Neuron (in vitro differentiated cells): ENCODE measurements around the gene LRRTM2.

ENCODE experiments used
- H2AFZ ChIP-seq: one replicate; pipeline ENCODE4 v1.6.1; 2013; ENCODE audit warnings: low read depth, mild to moderate bottlenecking, inconsistent platforms, low read length, moderate library complexity
- H3K27me3 ChIP-seq: one replicate; pipeline ENCODE4 v1.6.1; 2013; ENCODE audit warnings: low read length; ENCODE audit not compliant: insufficient read depth
- H3K36me3 ChIP-seq: one replicate; pipeline ENCODE4 v1.6.1; 2013; ENCODE audit warnings: low read length; ENCODE audit not compliant: insufficient read depth
- H3K4me1 ChIP-seq: one replicate; pipeline ENCODE4 v1.6.1; 2013; ENCODE audit warnings: low read length; ENCODE audit not compliant: insufficient read depth
- H3K4me3 ChIP-seq: 2 replicates; pipeline ENCODE4 v1.5.1; 2013; ENCODE audit warnings: mild to moderate bottlenecking, low read length, moderate library complexity
- H3K9me3 ChIP-seq: one replicate; pipeline ENCODE4 v1.6.1; 2013; ENCODE audit warnings: low read length

LRRTM2 gene

DNA sequence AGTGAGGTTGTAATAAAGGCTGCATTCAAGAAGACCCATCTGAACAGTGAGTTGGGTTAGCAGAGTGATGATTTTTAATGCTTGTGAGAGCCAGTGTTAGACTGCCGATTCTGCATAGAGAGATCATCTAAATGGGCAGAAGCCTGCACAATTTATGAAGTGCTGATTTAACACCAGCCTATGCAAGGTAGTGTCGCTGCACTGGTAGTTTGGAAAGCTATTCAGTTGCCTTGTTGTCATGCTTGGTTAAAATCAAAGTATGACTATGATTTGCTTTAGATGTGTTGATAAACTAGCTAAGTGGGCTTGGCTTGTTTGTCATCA, 379 bp upstream of the LRRTM2 start:
- H3K4me3 ChIP-seq: peak overlapping the region; percentile 62
- peaks cover 54% of the 10 kb centered on the region for H3K4me1 ChIP-seq

DNA sequence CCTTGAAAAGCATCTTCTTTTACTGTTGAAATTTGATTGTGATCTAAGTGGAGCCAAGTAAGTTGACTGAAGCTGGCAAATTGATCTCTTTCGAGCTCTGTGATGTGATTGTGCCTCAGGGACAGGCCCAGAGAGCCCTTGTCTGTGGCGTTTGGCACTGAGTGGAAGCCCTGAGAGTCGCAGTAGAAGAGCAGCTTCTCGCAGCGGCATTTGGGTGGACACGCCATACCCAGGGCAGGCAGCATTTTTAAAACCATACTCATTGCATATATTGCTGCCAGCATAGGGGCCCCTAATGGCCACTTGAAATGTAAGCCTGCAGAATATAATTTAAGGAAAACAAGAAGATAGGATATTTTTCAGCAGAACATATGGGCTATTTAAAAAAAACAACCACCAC, 894 bp downstream of the LRRTM2 start:
- no peak overlapping the region for H2AFZ ChIP-seq
- peaks cover 66% of the 10 kb centered on the region for H3K4me1 ChIP-seq
- peak overlapping the region; percentile 62 for H3K4me3 ChIP-seq
- no peaks in the 10 kb centered on the region for H3K27me3 ChIP-seq
- H3K9me3 ChIP-seq: no peaks in the 10 kb centered on the region
- H3K36me3 ChIP-seq: no peaks in the 10 kb centered on the region

More for the DNA sequence above, 379 bp upstream of the LRRTM2 start:
- no peak overlapping the region for H2AFZ ChIP-seq
- H3K9me3 ChIP-seq: peaks cover 2% of the 10 kb centered on the region
- no peaks in the 10 kb centered on the region for H3K27me3 ChIP-seq
- H3K36me3 ChIP-seq: no peaks in the 10 kb centered on the region

DNA sequence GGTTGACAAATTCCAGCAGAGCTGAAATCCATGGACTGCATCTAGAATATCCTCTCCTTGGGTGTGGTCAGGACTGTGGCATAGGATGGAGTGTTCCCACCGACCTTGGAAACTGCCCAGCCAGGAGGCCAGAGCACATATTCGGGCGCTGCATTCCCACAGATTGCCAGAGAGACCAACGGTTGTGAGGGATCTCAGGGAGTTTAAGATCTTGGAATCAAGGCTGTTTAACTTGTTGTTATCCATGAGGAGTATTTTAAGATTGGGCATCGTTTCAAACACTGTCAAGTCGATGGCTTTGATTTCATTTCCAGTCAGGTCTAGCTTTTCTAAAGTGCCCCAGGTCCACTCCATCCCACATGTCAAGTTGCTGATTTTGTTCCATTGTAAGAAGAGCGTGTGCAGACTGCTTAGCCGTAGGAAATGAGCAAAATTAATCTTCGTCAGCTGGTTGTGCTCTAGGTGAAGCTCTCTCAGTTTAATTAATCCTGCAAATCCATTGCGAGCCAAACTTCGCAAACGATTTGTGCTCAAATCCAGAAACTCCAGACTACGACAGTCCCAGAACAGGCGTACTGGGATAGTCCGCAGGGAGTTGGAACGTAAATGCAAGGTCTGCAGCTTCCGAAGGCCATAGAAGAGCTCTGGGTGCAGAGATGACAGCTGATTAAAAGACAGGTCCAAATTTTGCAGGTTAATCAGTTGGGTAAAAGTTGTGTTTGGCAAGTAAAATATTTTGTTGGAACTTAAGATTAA, 1.5 kb downstream of the LRRTM2 start:
- no peaks in the 10 kb centered on the region for H3K27me3 ChIP-seq
- H3K36me3 ChIP-seq: no peaks in the 10 kb centered on the region
- H3K4me3 ChIP-seq: peak overlapping the region; percentile 62
- H3K9me3 ChIP-seq: no peaks in the 10 kb centered on the region
- no peak overlapping the region for H2AFZ ChIP-seq
- peaks cover 72% of the 10 kb centered on the region for H3K4me1 ChIP-seq

DNA sequence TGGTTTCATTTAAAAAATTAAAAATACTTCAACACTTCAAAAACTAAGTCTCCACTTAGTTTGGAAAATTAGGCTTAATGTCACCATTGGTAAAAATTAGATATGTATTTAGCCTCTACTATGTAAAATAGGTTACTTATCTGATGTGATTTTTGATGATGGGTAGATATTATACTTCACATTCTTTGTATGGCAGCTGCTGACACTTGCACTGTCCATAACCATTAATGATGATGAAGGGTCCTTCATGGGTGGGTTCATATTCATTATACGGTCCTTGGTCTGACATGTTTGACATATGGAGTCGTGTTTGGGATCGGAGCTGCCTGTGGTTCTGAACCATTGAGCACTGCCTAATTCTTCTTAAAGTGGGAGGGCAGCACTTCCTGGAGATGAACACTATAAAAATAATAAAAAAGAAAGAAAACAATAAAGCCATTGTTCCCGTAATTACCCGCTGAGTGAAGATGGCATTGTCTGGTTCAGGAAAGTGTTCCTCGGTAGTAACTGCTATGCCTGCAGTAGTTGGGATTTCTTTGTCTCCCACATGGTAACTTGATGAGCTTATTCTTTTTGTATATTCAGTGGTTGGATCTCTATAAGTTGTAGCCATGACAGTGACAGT, 2.2 kb downstream of the LRRTM2 start:
- Histone ChIP-seq H3K9me3 (no peaks in the 10 kb centered on the region), H3K4me1 (peaks cover 73% of the 10 kb centered on the region)

DNA sequence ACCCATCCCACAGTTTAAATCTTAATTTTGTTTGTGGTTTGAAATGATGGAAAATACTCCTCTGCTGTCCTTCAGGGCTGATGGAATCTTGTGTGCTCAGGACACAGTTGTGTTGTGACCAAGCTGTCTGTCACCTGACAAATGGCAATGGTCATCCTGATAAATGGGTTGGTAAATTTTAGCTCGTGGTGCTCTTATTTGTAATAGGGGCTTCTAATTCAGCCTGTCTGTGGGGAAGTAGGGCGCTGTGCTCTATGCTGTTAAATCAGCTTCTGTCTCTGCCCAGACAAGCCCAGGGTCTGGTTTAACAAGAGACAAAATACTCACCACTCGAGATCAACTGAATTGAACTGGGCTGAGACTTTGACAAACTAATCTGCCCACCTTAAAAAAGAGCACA, 4.5 kb downstream of the LRRTM2 start:
- H3K4me3 ChIP-seq: peak overlapping the region; percentile 62
- H3K9me3 ChIP-seq: peaks cover 3% of the 10 kb centered on the region
- peaks cover 64% of the 10 kb centered on the region for H3K4me1 ChIP-seq
- H3K27me3 ChIP-seq: no peaks in the 10 kb centered on the region
- no peak overlapping the region for H2AFZ ChIP-seq
- peaks cover 4% of the 10 kb centered on the region for H3K36me3 ChIP-seq

More for the DNA sequence above, 2.2 kb downstream of the LRRTM2 start:
- H3K27me3 ChIP-seq: no peaks in the 10 kb centered on the region
- H2AFZ ChIP-seq: no peak overlapping the region
- peak overlapping the region; percentile 62 for H3K4me3 ChIP-seq
- peaks cover 4% of the 10 kb centered on the region for H3K36me3 ChIP-seq

DNA sequence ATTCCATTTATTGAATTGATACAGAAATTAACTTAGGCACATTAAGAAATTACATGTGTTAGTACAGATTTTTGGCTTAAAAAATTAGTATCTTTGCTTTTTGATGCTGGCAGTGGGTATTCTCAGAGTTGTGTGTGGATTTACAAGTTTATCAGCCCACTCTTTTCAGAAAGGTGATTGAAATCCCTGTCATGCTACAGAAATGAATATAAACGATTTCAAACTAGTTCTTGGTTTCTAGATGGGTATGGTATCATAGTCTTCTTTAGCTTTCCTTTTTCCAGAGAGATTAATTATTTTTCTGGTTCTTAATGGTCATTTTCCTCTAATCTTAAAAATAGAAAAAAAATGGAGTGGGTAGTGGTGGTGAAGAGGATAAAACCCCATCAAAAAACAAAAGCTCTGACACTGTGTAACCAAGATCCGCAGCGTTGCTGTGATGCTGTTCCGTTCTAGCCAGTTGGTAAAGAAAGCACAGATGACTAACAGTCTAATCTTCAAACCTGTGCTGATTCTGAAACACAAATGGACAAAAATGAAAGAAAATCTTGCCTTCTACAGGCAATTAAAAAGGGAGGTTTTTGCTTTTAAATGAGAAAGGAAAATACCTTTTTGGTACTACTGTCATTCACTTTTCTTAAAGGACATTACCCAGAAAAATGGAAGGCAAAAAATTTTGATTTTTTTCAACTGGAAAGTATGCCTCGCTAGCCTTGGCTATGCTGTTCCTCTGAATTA, 5.2 kb downstream of the LRRTM2 start:
- Histone ChIP-seq H3K4me1 (peaks cover 60% of the 10 kb centered on the region), H3K4me3 (peak overlapping the region; percentile 62), H2AFZ (no peak overlapping the region), H3K36me3 (peaks cover 4% of the 10 kb centered on the region), H3K9me3 (peaks cover 3% of the 10 kb centered on the region), H3K27me3 (no peaks in the 10 kb centered on the region)

DNA sequence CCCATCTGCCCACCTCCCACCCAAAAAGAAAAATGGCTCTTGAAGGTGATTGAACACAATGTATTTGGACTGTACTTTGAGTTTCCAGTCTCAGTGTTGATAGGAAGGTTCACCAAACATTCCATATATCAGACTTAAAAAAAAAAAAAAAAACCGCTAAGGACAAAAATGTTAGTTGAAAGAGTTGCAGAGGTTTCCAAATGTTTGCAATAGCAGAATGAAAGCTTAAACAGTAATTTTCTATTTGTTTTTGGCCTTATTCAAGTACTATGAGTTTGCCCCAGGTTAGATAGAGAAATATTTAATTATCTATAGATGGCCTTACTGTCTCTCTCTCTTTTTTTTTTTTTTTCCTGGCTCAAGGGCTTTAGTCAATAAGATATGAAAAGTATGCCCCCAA, 6.1 kb downstream of the LRRTM2 start:
- H3K9me3 ChIP-seq: peaks cover 3% of the 10 kb centered on the region
- peaks cover 4% of the 10 kb centered on the region for H3K36me3 ChIP-seq
- peaks cover 54% of the 10 kb centered on the region for H3K4me1 ChIP-seq
- no peaks in the 10 kb centered on the region for H3K27me3 ChIP-seq
- no peak overlapping the region for H3K4me3 ChIP-seq
- H2AFZ ChIP-seq: no peak overlapping the region

DNA sequence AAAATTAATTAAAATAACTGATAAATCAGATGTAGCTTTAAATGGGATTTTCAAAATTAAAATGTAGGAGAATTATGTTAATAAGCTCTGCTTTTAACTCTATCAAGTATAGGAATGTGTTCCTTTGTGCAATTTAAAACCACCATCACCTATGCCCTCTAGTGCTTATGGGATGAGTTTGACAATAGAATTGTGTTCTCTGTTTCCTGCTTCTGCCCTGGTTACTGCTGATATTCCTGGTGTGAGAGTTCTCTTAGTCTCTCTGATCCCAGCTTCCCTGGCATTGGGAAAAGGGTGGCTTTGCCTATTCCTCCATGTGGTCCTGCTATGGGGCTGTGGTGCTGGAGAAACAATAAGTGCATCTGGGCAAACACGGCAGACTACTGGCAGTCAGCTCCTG, 8.1 kb downstream of the LRRTM2 start:
- Histone ChIP-seq H3K4me1 (peaks cover 34% of the 10 kb centered on the region), H3K27me3 (no peaks in the 10 kb centered on the region), H3K9me3 (peaks cover 13% of the 10 kb centered on the region)

DNA sequence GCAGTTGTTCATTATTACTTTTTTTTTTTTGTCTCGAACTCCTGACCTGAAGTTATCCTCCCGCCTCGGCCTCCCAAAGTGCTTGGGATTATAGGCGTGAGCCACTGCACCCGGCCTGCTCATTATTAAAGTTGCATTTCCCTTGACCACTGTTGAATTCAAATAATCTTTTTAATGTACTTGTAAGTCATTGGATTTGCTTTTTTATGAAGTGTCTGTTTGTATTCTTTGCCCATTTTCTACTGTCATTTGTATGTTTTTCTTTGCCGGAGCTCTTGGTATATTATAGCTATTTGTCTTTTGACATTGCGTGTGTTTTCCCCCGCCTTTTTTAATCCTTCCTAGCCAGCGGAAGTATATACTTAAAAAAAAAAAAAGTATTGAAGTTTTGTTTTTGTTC, 22.0 kb downstream of the LRRTM2 start:
- no peak overlapping the region for H3K4me3 ChIP-seq
- no peaks in the 10 kb centered on the region for H3K4me1 ChIP-seq
- H3K9me3 ChIP-seq: no peaks in the 10 kb centered on the region
- H3K27me3 ChIP-seq: no peaks in the 10 kb centered on the region
- no peaks in the 10 kb centered on the region for H3K36me3 ChIP-seq
- no peak overlapping the region for H2AFZ ChIP-seq

More for the DNA sequence above, 8.1 kb downstream of the LRRTM2 start:
- Histone ChIP-seq H3K36me3 (peaks cover 7% of the 10 kb centered on the region), H2AFZ (no peak overlapping the region), H3K4me3 (no peak overlapping the region)

DNA sequence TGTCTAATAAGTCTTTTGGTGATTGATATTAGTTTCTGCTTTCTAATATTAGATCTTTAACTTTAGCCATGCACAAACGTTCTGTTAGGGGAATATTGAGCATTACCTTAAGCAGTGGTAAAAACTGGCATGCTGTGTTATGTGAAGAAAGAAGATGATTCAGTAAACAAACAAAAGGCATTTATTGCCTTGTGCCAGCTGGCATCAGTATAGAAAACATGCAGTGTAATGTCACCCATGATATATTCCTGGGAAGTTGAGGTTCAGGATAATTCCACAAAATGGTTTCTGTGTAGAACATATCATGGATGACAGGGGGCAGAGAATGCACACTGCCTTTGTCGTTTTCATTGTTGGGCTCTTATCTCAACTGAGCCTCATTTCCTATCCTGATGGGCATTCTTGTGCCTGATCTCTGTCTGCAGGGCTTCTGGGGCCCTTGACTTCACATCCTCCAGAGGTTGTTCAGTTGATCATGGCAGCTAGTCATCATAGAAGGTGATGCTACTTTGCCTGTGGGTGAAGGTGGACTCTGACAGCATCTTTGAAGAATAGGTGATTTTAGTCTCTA, 24.2 kb downstream of the LRRTM2 start:
- Histone ChIP-seq H3K4me1 (no peaks in the 10 kb centered on the region), H3K27me3 (no peaks in the 10 kb centered on the region), H2AFZ (no peak overlapping the region), H3K36me3 (no peaks in the 10 kb centered on the region), H3K4me3 (no peak overlapping the region), H3K9me3 (no peaks in the 10 kb centered on the region)

DNA sequence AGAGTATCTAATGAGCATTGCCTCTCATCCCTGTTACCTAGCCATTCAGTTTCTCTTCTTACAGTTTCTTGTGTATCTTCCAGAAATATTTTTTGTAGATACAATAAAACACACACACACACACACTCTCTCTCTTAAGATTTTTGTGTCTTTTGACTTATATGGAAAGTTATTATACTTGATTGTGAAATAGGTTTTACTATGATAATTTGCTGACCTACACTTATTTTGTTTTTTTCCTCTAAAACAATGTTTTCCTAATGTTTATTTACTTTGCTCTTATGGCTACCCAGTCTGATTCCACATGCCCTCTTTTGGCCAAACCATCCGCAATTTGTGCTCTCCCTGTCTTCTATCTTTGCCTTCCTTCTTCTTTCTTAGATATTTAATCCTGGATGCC, 25.3 kb downstream of the LRRTM2 start:
- Histone ChIP-seq H3K4me3 (no peak overlapping the region), H3K27me3 (no peaks in the 10 kb centered on the region), H2AFZ (no peak overlapping the region), H3K36me3 (no peaks in the 10 kb centered on the region), H3K4me1 (no peaks in the 10 kb centered on the region), H3K9me3 (no peaks in the 10 kb centered on the region)

DNA sequence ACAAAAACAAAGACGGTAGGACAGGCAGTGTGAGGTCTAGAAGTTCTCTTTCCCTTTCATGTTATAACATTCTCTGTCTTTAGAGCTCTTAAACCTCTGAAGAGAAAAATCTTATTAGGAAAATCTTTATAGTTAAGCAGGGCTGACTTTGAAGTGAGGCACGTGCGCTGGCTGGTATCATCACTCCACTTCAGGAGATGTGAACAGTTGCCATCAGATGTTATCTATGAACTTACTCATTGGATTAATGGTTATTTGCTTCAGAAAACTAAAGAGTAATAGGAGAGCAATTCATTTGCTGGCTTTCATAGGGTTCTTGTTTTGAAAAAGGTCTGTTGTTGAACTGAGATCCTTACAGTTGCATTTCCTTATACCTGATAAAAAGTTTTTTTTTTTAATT, 25.7 kb downstream of the LRRTM2 start:
- H3K9me3 ChIP-seq: no peaks in the 10 kb centered on the region
- no peaks in the 10 kb centered on the region for H3K36me3 ChIP-seq
- H3K4me3 ChIP-seq: no peak overlapping the region
- peaks cover 2% of the 10 kb centered on the region for H3K4me1 ChIP-seq
- no peak overlapping the region for H2AFZ ChIP-seq
- no peaks in the 10 kb centered on the region for H3K27me3 ChIP-seq
